ENCODE results near the gene ORC6.
A peak's percentile ranks its signal among the peaks of the same experiment; 100 is the strongest.

ORC6 gene

GRCh38 chr16:46701615-46702014, 12.2 kb downstream of the ORC6 start:
- DNase-seq, result no peak

GRCh38 chr16:46702030-46702429, 12.6 kb downstream of the ORC6 start:
- DNase-seq, result no peak

- DNase-seq, result no peak
Observed at GRCh38 chr16:46706642-46707041, 17.2 kb downstream of the ORC6 start.

- no peak for DNase-seq
Observed at GRCh38 chr16:46709469-46710005, 20.1 kb downstream of the ORC6 start.

GRCh38 chr16:46711106-46712058, 21.9 kb downstream of the ORC6 start:
- DNase-seq, result no peak

- DNase-seq, result peak; percentile 14
Observed at GRCh38 chr16:46712911-46713310, 23.5 kb downstream of the ORC6 start.

GRCh38 chr16:46713634-46714033, 24.2 kb downstream of the ORC6 start:
- DNase-seq, result no peak

GRCh38 chr16:46714797-46715591, 25.5 kb downstream of the ORC6 start:
- no peak for DNase-seq

GRCh38 chr16:46715769-46716305, 26.4 kb downstream of the ORC6 start:
- DNase-seq, result peak; percentile 44

- DNase-seq, result no peak
Observed at GRCh38 chr16:46717692-46718091, 28.2 kb downstream of the ORC6 start.

GRCh38 chr16:46718214-46718613, 28.8 kb downstream of the ORC6 start:
- DNase-seq, result no peak

- DNase-seq, result no peak
Observed at GRCh38 chr16:46719528-46719927, 30.1 kb downstream of the ORC6 start.

GRCh38 chr16:46720619-46721018, 31.2 kb downstream of the ORC6 start:
- no peak for DNase-seq

- no peak for DNase-seq
Observed at GRCh38 chr16:46721885-46722284, 32.4 kb downstream of the ORC6 start.

GRCh38 chr16:46727184-46727583, 37.7 kb downstream of the ORC6 start:
- DNase-seq, result no peak

GRCh38 chr16:46727630-46728029, 38.2 kb downstream of the ORC6 start:
- no peak for DNase-seq

- DNase-seq, result no peak
Observed at GRCh38 chr16:46728806-46729205, 39.3 kb downstream of the ORC6 start.

- no peak for DNase-seq
Observed at GRCh38 chr16:46729326-46729995, 40.0 kb downstream of the ORC6 start.

GRCh38 chr16:46730126-46730525, 40.7 kb downstream of the ORC6 start:
- no peak for DNase-seq

GRCh38 chr16:46730801-46731690, 41.6 kb downstream of the ORC6 start:
- DNase-seq, result no peak

GRCh38 chr16:46731691-46732555, 42.5 kb downstream of the ORC6 start:
- no peak for DNase-seq

Measured in hematopoietic multipotent progenitor cell treated with erythropoietin and hydrocortisone succinate and interleukin-3 and kit ligand, for 6 days (in vitro differentiated cells).